ENCODE data around the gene ARHGAP4.

Gene ARHGAP4

DNA sequence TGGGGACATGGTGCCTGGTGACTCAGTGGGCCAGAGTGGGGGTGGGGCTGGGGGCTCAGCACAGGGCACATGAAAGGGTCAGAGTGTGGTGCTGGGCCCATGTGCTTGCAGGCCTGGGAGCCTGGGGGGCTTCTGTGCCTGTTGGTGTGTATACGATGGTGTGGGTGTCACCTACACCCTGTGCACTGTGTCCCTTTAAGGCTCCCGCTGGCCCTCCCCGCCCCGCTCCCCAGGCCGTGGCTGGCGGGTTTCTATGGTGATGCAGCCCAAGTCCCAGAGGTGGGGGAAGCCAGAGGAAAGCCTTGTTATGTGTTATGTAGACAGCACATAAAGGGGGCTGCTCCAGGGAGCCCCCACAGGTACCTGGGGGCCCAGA, 45.6 kb downstream of the ARHGAP4 start:
- DNase-seq (ENCODE audit: low spot score), result no peak

DNA sequence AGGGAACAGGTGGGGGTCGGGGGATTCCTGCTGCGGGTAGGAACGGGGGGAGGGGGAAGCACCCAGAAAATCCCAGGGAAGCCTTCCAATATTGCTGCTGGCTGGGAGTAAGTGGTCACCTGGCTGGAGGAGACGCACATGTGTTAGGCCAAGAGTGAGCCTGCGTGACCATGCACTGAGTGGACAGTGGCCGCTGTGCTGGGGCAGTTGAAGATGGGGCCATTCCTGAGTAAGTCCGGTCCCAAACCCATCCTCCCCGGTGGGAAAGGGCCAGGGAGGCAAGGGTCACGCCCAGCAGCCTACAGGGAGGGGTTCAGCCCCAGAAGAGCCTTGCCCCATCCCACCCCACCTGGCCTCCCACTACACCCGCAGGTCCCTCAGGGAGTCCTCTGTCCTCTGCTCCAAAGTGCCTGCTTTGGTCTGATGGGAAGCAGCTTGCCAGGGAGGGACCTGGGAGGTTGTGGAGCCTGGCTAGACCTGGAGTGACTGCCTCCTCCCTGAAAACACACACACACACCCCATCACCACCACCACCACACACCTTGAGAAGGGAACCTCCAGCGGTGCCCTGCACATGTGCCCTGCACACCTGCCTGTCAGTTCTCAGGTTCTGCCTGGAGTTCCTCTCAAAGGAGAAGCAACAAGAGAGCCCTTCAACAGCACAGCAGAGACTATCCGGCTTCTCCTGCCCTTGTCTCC, 46.2 kb downstream of the ARHGAP4 start:
- no peak for DNase-seq (ENCODE audit: low spot score)

DNA sequence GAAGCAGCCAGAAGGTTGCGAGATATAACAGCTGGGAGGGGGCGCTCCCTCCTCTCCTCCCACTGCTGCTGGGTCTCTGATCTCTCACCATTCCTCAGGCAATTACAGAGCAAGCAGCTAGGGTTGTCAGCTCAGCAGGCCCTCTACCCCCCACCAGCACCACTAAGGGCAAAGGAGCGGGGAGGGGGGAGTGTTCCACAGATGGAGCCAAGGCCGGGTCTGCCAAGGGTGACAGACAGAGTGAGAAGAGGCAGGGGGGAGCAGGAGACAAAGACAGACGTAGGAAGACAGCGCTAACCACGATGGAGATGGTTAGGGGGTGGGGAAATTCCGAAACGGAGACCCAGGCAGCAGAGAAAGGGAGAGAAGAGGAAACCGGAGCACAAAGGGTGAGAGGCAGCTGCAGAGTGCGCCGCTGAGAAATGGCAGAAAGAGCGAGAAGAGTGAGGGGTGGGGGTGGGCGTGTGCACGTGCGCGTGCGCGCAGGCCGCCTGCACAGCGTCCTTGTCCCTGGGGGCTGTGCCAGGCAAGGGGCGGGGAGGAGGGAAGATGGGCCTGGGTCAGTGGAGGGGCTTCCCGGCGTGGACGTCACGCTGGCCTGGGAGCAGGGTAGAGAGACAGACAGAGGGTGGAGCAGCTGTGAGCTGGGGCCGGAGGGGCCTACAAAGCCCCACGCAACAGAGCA, 47.0 kb downstream of the ARHGAP4 start:
- DNase-seq (ENCODE audit: low spot score), result no peak

DNA sequence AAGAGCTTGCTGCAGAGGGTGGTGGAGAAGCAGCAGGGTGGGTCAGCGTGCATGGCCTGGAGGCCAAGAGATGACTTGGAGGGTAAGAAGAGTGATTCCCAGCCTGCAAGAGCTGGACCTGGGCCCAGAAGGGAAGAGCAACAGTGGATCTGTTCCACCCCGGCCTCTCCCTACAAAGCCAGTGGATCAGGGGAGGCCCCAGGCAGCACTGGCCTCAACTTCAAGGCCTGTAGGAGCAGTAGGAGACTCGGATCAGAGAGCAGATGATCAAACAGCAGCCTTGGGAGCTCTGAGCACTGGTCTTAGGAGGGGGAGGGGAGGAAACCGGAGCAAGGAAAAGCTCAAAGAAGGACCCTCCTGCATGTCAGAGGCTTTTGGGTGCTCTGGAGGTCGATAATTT, 47.7 kb downstream of the ARHGAP4 start:
- DNase-seq (ENCODE audit: low spot score), result no peak

DNA sequence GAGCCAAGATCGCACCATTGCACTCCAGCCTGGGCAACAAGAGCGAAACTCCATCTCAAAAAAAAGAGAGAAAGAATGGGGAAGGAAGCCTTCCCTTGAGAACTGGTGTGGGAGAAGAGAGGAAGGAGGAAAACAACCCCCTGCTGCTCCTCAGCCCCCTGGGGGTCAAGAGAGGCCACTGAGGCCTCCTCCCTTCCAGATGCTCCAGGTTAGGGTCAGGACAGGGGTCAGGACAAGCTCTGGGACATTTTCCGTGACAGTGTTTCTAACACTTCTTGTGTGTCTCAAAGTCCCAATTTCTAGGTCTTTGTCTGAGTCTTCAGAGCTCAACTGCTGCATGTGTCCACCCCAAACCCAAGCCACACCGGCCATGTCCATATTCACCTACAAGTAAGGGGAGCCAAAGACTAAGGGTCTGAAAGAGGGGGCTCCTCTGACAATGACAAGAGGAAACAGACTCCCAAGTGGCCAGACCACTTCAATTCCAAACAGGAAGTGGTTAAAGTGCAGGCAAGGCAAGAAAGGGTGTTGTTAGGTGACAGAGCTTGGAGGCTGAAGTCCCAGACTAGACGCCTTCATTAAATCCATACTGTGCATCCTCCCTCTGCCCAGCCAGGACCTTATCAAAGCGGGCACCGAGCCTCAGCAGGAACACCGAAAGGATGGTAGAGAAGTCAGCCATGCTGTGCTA, 48.3 kb downstream of the ARHGAP4 start:
- no peak for DNase-seq (ENCODE audit: low spot score)

DNA sequence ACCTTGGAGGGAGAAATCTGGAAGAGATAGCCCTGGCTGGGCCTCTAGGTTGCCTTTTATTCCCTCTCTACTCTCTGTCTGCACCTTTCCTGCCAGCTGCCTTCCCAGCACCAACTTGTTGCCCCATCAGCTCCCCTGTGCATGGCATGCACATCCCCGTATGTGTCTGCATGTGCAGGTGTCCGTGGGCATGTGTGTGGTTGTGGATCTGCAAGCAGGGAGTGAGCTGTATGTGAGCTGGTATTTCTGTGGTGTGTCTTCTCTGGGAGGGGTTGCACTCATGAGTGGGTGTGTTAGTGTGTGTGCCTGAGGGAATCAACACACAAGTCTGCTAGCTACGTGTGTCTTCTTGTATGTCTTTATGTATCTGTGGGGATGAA, 50.0 kb downstream of the ARHGAP4 start:
- DNase-seq (ENCODE audit: low spot score), result no peak

DNA sequence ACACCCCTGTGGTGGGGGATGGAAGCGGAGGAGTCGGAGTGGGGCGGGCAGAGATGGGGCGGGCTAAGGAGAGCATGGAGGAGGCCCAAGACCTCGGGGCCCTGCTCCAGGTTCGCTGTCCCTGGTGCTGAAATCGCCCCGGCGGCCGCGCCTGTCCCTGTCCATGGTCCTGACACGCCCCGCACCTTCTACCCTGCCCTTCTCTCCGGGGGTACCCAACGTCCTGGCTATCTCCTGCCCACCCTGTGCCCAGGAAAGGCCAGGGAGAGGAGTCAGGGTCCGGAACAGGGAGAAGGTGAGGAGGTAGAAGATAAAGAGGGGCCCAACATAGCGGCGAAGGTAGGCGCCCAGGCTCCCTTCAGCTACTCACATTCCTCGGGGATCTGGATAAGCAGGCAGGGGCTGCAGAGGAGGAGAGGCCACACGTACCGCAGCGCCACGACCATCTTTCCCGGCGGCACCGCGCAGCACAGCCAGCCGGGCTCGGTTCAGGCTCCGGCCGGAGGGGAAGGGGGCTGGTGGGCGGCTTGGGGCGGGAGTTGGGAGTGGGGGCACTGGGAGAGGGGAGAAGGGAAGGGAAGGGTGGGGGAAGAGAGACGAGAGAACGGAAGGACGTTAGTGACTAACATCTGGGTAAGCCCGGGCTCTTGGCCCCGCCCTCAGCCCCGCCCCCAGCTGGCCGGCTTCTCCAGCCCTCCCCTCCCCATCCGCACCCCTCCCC, 50.5 kb downstream of the ARHGAP4 start:
- no peak for DNase-seq (ENCODE audit: low spot score)

DNA sequence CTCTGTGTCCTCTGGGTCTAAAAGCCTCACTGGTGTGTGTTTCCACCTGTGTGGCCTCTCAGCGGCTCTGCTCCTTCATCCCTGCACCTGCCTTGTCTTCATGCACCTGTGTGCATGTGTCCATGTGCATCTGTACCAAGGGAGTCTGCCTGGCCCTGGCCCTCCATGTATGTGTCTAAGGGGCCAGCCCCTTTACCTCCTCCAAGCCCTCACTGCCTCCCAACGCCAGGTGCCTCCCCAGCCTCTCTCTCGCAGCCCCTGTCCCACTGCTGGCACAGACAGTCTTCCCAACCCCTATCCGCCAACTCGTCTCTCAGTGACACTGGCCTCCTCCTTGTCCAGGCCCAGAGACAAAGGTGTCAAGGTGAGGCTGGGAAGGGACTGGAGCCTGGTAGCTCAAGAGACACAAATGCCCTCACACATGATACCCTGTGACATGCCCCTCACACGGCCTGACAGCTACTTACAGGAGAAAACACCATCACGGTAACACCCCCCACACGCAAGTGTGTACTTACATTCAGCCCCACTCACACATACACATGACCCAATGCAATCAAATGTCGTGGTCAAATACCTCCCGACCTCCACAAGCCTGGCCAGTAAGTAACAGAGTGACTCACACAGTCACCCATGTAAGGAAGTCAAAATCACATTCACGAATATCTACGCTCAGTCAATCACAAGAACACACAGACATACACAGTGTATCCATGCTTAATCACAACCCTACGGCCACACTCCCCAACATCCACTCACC, 51.5 kb downstream of the ARHGAP4 start:
- no peak for DNase-seq (ENCODE audit: low spot score)

DNA sequence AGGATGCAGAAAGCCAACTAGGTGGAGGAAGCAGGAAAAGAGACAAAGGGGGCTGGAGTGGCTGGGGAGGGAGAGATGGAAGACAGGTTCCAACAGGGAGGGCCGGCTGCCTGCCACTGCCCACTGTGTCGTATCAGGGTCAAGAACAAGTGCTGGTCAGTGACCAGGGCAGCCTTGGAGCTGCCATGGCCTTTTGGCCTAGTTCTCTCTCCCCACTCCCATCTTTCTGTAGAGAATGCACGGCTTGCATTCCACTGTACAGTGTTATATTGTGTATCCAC, 52.0 kb downstream of the ARHGAP4 start:
- no peak for DNase-seq (ENCODE audit: low spot score)

DNA sequence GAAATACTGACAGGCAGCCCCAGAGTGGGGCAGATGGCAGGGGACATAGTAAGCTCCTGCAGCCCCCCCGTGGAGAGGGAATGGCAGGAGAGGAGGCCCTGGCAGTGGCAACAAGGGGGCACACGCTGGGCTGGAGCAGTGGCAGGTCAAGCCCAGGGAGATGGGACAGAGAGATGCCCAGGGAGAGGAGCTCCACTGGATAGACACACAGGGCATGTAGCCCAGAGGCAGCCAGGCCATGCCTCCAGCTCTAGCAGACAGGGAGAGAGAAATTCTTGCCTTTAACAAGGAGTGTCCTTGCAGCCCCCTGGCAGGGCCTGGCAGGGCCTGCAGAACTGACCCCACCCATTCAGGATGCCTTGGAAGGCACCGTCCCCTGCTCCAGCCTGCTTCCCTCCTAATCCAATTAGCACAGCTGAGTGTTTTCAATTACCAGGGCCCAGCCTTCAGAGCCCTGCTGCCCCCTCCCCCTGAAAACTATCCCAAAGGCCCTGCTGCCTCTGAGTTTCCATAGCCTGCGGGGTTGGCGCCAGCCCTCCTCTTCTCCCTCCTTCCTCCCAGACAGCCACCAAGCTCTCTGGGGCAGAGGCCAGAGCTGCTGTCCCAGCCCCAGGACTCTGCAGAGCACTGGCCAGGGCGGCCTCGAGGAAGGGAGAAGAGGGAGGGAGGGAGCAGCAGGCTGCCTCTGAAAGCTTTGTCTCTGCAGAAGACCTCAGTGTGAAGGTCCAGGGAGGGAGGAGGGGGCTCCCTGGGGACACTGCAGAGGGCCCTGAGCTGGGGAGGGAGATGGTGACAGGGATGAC, 52.6 kb downstream of the ARHGAP4 start:
- no peak for DNase-seq (ENCODE audit: low spot score)

DNA sequence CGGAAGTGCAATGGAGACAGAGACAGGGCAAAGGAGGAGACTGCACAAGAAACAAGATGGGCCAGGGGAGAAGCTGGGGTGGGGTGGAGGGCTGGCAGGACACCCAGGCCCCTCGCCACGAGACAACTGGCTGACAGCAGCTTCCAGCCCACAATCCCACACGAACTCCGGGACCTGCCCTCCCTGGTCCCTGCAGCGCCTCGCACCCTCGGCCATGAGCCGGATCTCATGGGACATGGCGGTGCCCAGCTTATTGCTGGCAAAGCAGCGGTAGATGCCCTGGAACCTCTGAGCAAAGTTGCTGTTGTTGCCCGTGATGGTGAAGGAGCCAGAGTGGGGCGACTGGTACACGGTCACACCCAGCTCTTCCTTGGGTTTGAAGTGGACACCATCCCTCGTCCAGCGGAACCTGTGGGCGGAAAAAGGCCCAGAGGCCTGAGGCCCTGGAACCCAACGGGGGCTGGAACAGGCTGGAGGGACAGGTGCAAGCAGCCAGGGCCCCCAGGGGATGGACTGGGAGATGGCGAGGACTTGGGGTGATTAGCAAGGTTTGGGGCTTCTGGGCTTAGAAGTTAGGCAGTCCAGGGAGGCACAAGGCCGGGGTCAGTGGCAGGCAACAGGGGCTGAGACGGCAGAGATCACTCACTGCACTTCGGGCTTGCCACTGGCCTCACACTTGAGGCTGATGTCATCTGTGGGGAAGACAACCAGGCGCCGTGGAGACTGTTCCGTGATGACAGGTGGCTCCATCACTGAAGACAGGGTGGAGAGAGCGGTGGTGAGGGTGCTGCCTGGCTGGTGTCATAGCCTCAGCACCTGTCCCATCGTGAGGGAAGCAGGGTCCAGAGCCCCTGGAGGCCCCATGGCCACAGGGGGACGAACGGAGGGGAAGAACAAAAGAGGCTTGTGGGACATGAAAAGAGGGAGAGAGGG, 53.9 kb downstream of the ARHGAP4 start:
- DNase-seq (ENCODE audit: low spot score), result no peak

DNA sequence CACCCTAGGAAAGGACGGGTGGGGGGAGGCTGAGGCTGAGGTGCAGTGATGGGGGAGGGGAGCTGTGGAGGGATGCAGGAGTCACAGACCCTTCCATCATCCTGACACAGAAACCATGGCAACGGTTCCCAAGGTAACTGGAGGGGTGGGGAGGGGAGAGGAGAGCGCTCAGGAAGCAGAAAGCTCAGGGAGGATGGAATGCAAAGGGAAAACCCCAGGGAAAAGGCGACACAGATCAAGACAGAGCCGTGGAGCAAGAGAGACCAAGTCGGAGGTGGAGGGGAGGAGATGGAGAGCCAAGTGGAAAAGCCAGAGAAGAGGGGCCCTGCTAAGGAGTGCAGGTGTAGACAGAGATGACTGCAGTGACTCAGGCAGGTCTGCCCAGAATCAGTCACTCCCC, 54.6 kb downstream of the ARHGAP4 start:
- DNase-seq (ENCODE audit: low spot score), result no peak

DNA sequence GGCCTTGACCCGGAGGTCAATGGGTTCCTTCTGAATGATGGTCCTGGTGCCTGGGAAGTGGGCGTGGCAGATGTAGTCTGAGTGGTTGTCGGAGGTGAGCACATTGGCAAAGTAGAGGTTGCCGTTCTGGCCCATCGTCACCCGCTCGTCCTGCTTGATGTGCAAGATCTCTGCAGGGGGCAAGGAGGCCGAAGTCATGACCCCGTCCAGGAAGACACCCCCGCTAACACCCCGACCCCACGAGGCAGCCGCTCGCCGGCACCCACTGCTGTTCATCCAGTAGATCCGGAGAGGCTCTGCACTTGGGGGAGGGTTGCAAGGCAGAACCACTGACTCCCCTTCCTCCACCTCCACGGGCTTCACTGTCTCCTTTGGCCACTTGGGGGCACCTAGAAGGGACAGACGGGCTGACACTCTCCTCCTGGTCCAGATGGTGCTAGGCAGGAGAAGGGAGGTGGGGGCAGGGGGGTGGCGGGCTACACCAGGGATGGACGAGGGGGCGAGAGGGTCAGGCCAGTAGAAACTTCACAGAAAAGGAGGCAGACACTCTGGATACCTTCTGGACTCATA, 55.2 kb downstream of the ARHGAP4 start:
- DNase-seq (ENCODE audit: low spot score), result no peak

DNA sequence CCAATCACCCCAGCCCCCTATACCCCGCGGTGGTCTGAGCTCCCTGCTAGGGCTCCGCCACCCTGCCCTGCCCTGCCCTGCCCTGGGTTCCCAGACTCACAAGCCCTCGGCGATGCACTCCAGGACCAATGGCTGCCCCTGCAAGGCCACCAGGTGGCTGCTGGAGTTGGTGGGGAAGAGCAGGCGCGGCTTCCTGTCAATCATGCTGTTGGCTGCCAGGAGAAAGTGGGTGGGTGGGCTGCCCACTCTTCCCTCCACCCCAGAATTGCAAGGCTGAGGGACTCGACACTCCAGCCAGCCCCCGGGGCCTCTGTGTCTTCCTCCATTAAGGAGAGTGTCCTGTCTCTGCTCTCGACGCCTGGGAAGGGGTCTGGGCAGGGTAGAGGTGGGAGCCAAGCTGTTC, 55.8 kb downstream of the ARHGAP4 start:
- DNase-seq (ENCODE audit: low spot score), result no peak

DNA sequence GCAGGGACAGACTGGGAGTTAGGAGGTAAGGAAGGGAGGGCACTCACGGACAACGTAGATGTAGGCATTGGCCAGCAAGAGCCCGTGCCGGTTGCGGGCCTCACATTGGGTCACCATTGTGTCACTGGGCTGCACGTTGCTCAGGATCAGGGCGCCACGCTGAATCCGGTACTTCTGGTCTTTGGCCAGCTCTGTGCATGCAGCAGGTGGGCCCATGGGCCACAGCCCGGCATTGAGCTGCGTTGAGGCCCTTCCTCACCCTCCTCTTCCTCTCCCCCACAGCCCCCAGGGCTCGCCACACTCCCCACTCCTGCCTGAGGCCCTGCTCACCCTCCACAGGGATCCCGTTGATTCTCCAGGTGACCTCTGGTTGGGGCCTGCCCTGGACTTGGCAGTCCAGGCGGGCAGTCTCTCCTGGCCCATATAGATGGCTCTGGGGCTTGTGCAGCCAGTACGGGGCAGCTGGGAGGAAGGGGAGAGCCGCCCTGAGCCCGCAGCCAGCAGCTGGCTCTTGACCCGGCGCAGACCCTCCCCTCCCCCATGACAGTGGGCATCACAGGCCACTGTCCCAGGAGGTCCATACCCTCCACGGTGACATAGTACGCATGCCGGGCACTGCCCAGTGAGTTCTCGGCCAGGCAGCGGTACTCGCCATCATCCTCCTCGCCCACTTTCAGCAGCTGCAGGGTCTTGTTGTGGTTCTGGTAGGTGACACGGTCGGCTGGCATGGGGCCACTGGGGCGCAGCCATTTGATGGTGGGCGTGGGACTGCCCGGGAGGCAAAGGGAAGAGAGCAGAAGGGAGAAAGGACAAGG, 56.4 kb downstream of the ARHGAP4 start:
- no peak for DNase-seq (ENCODE audit: low spot score)

DNA sequence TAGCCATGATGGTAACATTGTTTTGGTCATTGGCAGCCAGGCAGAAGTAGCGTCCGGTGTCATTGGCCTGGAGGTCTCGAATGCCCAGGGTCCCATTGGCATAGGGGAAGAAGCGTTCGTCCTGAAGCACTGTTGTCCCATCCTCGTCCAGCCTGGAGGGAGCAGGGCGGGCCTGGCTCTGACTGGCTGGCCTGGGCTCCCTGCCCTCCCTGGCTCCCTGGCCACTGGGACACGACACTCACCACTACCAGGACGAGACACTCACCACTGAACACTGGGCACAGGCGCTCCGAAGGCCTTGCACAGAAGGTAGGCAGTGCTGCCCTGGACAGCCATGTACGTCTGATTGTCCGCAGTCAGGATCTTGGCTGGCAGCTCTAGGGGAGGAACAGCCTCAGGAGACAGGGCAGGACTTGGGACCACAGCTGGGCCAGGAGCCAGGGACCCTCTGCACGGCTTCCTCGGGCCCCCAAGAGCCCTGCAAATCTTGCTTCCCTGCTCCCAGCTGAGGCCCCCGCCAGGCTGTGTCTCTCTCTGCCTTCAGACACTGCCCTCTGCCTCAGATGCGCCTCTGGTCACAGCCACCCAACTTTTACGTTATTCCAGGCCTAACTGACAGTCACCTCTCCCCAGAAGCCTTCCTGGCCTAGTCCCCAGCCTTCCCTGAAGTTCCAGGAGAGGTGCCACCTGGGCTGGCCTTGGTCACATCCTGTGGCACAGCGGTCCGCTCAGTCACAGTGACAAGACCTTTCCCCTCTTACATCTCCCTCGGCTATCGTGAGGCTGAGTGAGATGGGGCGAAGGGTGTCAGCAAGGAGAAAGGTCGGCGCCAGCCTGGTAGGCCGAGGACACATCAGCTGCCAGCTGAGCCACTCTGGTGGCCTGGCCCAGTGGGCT, 57.2 kb downstream of the ARHGAP4 start:
- DNase-seq (ENCODE audit: low spot score), result no peak

DNA sequence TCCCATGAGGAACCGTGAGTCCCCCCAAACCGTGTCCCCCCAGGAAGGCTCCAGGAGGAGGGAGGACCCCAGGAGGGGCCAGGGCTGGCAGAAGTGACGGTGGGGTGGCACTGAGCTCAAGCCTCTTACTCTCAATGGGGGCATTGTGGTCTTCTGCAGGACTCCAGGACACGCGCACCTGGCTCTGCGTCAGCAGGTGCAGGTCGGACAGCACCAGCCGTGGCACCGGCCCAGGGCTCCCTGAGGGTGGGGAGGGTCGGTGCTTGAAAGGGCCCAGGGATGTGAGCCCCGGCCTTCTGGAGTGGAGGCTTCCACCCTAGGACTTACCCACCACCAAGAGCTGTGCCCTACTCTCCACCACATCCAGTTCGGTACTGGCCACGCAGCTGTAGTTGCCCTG, 58.4 kb downstream of the ARHGAP4 start:
- no peak for DNase-seq (ENCODE audit: low spot score)

DNA sequence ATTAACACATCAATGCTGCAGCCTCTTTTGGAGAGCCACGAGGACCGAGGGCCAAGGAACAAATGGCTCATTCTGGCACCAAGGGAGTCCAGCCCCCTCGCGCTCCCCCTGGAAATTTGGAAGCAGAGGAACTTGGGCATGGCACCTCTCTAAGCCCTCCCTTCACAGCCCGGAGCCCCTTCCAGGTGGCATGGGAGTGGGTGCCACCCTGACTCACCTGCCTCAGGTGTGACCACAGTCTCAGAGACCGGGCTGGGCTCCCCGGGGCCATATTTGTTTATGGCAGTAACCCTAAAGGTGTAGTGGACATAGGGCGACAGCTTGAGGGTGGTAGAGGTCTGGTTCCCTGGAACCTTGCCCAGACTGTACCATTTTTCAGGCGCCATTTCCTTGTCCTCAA, 58.9 kb downstream of the ARHGAP4 start:
- DNase-seq (ENCODE audit: low spot score), result no peak

Data from putamen (tissue), 1 donor.